Astrocyte (in vitro differentiated cells and primary cell): Measurements from ENCODE around the gene BAHCC1.

ENCODE experiments used
- CTCF ChIP-seq: IDR thresholded peaks from 2 replicates; pipeline ENCODE4 v1.5.1; 2011; ENCODE audit warnings: low read depth, mild to moderate bottlenecking, inconsistent platforms, low read length, moderate library complexity; ENCODE audit not compliant: insufficient read depth
- EZH2 ChIP-seq: IDR thresholded peaks from 2 replicates; pipeline ENCODE4 v1.6.1; 2012; ENCODE audit warnings: mild to moderate bottlenecking, low read length, inconsistent platforms; ENCODE audit not compliant: insufficient read depth

- TF ChIP-seq CTCF: no peak
- TF ChIP-seq EZH2: no peak
Measured at GRCh38 chr17:81432941-81433340, 37.7 kb downstream of the BAHCC1 start.
